Skin epidermis (tissue), 12 donors: ENCODE data around the gene DISC1.

Experiments
- H3K27ac ChIP-seq, 21 experiments: fragments of 200-600 bp; sonication (generic) in 11 of 21; one replicate each; pipeline ENCODE4 v1.5.0; 2020; ENCODE audit warnings: mild to moderate bottlenecking in 3 of 21, inconsistent platforms in 2 of 21, moderate library complexity in 2 of 21
- H3K4me3 ChIP-seq, 7 experiments: fragments of 200-600 bp; sonication (generic) in 2 of 7; one replicate each; pipeline ENCODE4 v1.5.0; 2020; ENCODE audit warnings: inconsistent platforms in 2 of 7, mild to moderate bottlenecking in 2 of 7, moderate library complexity in 1 of 7

DISC1 gene

DNA sequence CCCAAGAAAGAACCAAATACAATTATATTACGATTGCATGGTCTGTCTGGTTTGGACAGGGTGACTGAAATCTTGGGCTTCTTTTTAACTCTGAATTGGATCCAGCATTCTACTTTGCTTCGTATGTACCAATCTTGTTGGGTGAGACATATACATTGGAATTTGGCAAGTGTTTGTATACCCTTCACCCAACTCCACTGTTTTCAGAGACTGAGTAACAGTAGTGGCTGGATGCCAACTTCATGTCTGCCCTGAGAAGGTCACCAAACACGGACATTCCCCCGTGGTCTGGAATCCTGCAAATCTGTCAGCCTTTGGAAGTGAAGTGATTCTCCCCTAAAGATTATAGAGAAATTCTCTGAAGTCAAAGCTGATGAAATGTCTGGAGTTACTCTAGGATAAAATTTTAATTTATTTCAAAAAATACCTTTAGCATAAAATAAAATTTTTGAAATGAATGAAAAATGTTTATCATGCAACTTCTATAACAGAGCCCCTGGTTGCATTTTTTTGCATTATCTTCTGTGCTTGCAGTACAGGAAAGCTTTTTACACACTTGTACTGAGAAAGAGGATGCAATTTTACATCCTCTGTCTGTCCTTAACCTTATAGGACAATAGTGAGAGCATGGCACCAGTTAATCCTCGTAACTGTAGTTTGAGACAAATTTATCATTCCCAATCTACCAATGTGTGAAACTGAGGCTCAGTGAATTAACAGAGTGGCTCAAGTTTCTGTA, 201.8 kb downstream of the DISC1 start:
- peak overlapping the region in 2 of 21 experiments; percentile 49 to 55 for H3K27ac ChIP-seq
- H3K4me3 ChIP-seq, result no peak overlapping the region

DNA sequence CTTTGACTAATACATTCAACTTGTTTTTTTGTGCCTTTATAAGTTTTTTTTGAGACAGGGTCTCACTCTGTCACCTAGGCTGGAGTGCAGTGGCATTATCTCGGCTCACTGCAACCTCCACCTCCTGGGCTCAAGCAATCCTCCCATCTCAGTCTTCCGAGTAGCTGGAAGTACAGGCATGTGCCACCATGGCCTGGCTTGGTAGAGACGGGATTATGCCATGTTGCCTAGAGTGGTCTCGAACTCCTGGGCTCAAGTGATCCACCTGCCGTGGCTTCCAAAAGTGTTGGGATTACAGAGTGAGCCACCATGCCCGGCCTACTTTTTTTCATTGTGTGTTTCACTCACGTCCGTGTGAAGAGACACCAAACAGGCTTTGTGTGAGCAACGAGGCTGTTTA, 202.7 kb downstream of the DISC1 start:
- Histone ChIP-seq H3K27ac (no peak overlapping the region), H3K4me3 (no peak overlapping the region)

DNA sequence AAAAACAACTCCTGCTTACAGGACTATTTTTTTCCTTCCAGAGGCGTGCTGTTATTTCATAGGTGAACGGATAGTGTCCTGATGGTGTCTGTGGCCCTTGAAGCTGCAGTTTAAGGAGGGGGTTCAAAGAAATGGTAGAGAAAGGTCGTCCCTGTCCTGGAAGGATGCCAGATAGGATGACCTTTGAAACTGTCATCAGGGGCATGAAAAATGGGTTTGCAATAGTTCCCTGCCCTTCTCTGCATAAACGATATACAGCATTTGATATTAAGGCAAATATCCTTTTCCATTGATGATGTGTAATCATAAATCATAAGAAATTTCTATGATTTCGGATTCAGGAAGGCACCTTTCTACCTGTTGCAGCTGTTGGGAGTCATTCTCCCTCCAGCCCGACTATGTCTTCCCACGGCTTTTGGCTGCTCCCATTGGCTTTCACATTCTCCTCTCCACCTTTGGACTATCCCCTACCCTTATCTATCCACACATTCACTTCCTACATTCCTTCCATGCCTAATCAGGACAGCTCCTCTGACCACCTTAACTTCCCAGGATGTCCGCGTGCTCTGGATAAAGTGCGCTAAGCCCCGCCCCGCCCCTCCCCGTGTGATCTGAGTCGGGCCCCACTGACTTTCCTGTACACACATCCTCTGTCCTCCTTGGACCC, 209.8 kb downstream of the DISC1 start:
- no peak overlapping the region for H3K27ac ChIP-seq
- no peak overlapping the region for H3K4me3 ChIP-seq

DNA sequence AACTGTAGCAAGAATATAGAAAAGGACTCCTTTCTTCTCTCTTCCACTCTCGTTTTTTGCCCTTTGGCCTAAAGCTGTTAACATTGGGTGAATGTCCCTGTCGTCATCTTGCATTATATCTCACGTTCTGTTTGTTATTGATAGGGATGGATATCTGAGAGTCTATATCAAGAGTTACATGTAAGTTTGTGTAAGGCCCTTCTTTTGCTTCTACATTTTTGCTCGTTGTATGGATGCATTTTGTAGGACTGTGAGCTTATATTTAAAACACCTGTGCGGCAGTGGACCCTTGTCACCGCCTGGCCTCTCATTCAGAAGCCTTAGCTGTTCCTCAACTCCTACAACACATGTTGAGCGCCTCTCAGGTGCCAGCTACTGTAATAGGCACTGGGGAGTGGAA, 211.9 kb downstream of the DISC1 start:
- Histone ChIP-seq H3K4me3 (no peak overlapping the region), H3K27ac (no peak overlapping the region)

DNA sequence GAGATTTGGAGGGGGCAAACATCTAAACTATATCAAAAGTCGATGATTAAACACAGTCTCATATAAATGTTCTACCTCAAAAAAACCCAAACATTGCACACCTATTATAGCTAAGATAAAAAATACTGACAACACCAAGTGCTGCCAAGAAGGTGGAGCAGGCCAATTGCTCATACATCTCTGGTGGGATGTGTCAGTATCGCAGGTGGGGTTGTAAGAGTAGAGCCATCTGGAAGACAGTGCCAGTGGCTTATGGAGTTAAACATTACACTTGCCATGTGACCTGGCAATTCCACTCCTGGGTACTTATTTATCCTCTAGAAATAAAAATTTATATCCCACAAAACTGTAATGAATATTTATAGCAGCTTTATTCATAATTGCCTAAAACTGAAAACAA, 213.4 kb downstream of the DISC1 start:
- no peak overlapping the region for H3K27ac ChIP-seq
- no peak overlapping the region for H3K4me3 ChIP-seq

DNA sequence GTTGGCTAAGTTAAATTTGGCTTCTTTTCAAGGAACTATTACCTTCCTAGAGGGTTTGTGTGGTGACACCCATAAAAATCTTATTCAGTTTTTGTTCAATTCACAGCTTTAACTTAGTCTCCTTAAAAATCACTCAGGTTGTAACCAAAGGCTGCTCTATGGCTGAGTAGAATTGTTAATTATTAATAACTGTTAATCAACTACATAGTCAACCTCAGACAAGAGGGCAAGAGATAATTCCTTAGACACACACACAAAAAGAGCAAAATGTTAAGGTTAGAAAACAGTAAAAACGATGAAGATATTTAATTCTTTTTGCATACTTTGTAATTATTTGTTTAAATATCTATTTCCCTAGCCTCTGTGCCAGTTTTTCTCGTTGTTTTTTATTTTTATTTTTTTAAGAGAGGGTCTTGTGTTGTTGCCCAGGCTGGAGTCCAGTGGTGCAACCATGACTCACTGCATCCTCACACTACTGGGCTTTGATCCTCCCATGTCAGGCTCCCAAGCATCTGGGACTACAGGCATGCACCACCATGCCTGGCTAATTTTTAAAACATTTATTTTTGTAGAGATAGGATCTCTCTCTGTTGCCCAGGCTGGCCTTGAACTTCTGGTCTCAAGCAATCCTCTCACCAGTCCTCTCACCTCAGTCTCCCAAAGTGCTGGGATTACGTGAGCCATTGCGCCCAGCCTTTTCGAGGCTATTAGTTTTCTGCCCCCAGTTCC, 215.2 kb downstream of the DISC1 start:
- peak overlapping the region in 1 of 21 experiments; percentile 9 for H3K27ac ChIP-seq

DNA sequence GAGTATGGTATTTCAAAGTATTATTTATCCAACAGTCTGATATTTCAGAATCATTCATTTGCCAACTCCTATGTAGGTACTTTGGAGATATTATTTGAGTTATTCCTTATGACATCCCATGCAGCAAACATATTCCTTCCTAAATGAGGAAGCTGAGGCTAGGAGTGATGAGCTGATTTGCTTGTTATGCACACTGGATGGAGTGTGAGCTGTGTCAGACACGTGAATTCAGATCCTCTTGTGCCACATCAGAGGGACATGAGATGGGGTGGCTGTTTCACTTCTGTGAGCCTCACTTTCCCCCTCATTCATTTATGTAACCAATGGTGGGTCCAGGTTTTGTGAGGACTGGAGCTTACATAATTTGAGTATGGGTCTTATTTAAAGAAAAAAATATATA, 215.9 kb downstream of the DISC1 start:
- Histone ChIP-seq H3K4me3 (no peak overlapping the region), H3K27ac (no peak overlapping the region)

More for the DNA sequence above, 215.2 kb downstream of the DISC1 start:
- H3K4me3 ChIP-seq, result no peak overlapping the region

DNA sequence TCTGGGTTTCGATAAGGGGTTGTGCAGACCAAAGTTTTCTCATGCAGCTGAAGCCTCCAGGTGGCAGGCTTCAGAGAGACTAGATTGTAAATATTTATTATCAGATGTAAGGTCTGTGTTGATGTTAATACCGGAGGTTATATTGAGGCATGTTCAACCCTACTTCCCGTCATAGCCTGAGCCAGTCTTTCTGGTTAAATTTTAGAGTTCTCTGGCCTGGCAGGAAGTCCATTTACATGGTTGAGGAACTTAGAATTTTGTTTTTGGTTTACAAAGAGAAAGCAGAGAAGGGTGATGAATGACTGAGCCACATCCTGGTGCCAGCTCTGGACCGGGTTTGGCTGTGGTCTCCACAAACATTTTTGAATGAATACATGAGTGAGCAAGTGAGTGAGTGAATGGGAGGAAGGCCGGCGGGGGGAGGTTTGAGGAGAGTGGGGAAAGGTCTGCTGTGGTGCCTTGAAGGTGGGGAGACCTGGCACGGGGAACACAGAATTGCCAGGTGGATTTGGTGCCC, 218.5 kb downstream of the DISC1 start:
- Histone ChIP-seq H3K27ac (no peak overlapping the region), H3K4me3 (no peak overlapping the region)

DNA sequence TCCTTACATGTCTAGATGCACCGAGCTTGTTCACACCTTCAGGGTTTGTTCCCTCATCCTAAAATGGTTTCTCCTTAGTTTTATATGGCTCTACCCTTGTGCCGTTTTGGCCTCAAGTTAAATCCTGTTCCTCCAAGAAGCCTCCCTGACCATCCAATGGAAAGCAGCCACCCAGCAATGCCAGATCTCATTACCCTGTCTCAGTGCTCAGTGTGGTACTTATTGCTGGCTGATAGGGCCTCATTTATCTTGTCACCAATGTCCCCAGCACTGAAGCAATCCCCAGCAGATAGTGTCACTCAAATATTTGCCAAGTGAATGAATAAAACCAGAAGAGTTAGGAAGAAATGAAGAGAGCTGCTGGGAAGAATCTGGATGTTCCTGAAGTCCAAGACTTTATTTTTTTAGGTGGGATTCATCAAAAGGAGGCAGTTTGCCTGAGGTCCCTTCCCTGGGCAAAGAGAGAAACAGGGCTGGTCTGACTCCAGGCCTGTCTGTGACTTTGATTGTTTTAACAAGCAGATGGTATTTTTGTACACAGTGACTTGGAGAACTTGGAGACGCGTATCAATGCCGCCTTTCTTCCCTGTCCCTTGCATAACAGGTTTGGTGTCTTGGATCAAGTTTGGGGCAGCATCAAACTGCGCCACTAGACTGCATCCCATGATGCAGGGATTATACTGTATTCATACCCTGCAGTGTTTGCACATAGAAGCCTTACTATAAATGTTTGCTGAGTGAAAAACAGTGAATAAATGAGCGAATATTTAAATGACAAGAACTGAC, 221.2 kb downstream of the DISC1 start:
- H3K27ac ChIP-seq, result no peak overlapping the region
- H3K4me3 ChIP-seq, result no peak overlapping the region

DNA sequence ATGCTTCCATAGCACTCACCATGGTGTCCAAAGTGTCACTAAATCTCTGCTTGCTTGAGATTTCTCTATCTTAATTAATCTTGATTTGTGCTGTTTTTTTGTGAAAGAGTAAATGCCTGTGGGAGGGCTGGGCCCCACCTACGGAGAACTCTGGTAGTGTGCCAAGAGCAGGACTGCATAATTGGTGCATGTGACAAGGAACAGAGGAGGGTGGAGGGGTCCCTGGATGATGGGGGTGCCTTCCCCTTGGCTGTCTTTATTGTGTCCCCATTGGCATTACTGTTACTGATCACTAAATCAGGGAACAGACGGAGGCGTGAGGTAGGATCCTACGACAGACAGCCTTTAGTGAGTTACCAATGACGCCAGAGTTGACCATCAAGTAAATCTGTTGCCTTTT, 223.4 kb downstream of the DISC1 start:
- H3K27ac ChIP-seq, result no peak overlapping the region
- no peak overlapping the region for H3K4me3 ChIP-seq

DNA sequence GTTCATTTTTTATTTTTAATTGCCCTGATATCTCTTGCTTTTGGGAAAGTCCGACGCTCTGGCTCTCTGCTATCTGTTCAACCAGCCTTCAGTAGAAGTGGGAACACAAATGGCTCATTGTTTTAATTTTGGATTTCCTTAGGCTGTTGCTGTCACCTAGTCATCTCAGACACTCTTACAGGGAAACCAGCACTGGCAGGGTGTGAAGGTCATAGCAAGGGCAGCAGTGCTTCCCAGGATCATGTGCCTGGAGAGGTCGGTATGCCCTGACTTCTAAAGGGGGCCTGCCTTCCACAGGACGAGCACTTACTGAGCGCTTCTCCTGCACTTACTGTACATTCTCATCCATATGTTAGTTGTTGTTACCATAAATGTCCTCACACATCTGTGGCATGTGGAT, 224.2 kb downstream of the DISC1 start:
- Histone ChIP-seq H3K27ac (no peak overlapping the region), H3K4me3 (no peak overlapping the region)

DNA sequence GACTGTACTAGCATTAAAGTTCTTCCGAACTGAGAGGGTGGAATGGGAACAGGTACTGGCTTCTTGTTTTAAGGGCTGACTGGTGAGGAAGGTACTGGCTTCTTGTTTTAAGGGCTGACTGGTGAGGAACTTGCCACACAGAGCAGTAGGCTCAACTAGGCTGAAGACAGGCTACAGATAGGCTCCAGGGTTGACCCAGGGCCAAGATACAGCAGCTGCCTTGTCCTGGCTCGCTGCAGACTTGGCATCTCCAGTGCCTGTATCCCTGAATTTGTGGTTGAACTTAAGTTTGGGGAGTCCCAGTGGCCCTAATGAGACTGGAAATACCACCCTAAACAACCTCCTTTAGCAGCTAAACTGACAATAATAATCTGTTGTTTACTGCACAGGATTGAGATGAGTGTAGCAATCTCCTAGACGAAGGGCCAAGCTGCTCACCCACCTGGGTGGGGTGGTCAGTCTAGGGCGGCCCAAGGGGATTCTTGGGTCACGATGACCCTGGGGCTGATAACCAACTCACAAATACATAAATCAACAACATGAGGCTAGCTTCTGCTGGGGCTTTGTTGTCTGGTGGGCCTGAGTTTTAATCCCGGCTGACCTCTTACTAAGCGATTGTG, 227.1 kb downstream of the DISC1 start:
- no peak overlapping the region for H3K27ac ChIP-seq

DNA sequence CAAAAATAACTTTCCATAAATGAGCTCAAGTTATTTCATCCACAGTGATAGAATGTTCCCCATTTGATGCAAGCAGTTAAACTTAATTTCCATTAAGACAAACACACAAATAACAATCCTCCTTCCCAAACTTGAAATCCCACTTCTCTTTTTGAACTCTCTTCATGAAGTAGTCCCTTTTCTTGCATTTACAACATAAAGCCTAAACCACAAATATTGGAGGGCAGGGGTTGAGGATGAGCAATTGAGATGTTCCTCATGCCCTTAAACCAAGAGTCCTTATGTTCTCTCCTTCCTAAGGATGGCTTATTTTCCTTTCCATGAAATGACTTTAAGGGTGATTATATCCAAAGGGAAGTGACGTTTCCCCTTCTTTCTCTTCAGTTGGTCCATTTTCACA, 228.8 kb downstream of the DISC1 start:
- Histone ChIP-seq H3K27ac (no peak overlapping the region), H3K4me3 (no peak overlapping the region)

More for the DNA sequence above, 227.1 kb downstream of the DISC1 start:
- no peak overlapping the region for H3K4me3 ChIP-seq

DNA sequence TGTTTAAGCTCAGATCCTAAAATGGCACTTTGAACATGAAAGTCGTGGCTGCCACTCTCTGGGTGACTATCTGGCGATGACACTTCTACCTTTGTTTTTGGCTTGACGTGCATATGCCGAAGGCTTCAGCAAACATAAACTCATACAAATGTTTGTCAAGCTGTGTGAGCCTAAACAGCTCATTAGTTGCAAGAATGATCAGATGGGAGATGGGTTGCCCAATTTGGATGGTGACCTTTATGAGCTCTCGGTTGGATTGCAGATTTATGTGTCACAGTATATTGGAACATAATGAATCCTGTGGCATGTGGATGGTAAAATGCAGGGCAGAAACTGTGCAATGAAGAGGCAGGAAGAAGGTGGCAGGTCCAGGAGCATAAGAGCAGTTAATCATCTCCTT, 229.3 kb downstream of the DISC1 start:
- Histone ChIP-seq H3K27ac (no peak overlapping the region), H3K4me3 (no peak overlapping the region)

DNA sequence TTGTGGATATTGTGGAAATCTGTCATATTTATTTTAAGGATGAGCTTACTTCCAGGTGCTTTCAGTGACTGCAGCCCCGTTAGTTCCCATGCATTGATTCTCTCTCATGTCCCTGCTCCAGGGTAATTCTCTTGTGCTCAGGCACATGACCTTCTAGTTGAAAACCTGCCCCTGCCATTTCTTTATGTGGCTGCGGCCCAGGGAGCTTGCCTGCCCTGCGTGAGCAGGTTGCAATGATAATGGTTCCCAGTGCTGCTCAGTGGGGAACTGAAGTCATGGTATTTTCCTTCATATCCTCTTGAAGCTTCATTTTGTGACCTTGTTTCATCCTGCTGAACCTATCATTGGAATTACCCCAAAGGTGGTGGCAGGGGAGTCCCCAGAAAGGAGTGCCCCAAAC, 229.8 kb downstream of the DISC1 start:
- H3K4me3 ChIP-seq, result no peak overlapping the region
- H3K27ac ChIP-seq, result no peak overlapping the region

DNA sequence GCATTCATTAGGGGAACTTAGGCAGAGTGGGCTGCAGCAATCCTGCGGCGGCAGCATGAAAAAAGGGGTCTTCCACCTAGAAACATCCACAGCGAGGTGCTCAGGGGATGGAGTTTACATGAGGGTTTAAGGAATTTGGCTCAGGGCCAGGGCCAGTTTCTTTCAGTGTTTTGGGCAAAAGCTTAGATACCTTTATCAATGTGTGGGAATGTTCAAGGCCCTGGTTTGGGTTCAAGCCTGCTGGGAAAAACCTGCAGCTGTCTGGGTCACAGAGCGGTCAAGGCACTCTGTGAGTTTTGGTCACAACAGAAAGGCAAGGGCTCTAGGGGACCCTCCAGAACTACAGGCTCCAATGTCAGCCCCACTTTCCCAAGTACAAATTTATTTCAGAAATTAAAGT, 230.3 kb downstream of the DISC1 start:
- H3K4me3 ChIP-seq, result no peak overlapping the region

DNA sequence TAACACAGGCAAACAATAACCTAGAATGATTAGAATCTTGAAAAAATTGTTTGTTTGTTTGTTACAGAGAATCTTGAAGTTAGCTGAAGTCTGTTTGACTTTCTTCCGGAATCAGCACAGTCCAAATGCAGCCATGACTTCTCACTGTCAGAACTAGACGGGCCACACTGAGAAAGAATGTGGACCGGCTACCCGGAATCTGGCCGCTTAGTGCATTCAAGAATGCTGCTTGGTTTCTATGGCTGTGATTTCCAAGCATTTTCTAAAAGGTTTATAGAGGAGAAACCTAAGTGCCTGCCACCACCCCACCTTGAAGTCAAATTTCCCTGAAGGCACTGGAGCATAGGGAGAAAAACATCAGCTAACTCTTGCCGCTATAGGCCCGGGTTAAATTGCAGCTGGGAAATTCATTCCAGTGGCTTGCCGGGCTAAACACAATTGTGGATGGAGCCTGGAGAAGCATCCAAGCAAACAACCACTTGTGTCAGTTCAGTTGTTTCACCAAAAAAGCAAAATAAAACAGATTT, 231.1 kb downstream of the DISC1 start:
- H3K4me3 ChIP-seq, result no peak overlapping the region
- no peak overlapping the region for H3K27ac ChIP-seq

More for the DNA sequence above, 230.3 kb downstream of the DISC1 start:
- no peak overlapping the region for H3K27ac ChIP-seq

DNA sequence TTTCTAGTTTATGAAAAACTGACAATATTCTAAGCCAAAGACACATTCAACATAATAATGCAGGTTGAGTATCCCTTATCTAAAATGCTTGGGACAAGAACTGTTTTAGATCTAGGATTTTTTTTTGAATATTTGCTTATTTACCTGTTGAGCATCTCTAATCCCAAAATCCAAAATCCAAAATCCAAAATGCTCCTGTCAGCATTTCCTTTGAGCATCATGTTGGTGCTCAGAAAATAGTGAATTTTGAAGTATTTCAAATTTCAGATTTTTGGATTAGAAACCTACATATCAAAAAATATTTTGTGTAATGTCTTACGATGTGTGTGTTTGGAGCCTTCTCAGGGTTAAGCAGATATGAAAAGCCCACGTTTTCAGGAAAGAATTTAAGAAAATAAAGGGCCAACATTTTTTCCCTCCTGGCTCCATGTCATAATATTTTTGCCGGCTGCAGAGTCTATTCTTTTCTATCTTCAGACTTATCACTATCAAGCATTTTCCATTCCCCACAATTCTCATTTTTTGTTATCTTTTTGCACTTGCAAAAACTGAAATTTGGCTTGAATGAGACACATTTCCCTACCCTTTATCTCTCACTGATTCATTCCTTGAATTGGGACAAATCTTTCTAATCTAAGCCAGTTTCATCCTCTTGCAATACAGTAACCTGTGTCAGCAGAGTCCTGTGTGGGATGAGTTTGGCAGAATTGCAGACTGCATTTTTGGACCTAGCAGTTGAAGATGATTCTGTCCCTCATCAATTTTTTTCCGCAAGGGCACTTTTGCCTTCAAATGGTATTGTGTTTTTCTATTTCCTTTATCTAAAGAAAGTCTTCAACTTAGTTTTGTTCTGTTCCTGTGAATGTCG, 233.9 kb downstream of the DISC1 start:
- no peak overlapping the region for H3K27ac ChIP-seq

More for the DNA sequence above, 233.9 kb downstream of the DISC1 start:
- no peak overlapping the region for H3K4me3 ChIP-seq
